HL-60 (cell line): Measurements from ENCODE around the gene EXOC2.

Experiments used
- DNase-seq, 2 experiments: peaks; one replicate each; pipeline ENCODE4 v3.0.0-alpha.2; 2010 to 2020; ENCODE audit warnings: low read depth in 1 of 2, low spot score in 1 of 2
- H3K27ac ChIP-seq: fragments of 250-450 bp; sonication (Bioruptor Pico); replicated peaks from 2 replicates; pipeline ENCODE4 v1.5.1; 2020; ENCODE audit warnings: mild to moderate bottlenecking, moderate library complexity
- H3K27me3 ChIP-seq: fragments of 250-450 bp; sonication (Bioruptor Pico); 2 replicates; pipeline ENCODE4 v1.5.1; 2021; ENCODE audit warnings: mild to moderate bottlenecking, moderate library complexity; ENCODE audit not compliant: insufficient read depth, poor library complexity, severe bottlenecking
- H3K4me3 ChIP-seq: replicated peaks from 2 replicates; pipeline ENCODE4 v1.5.1; 2011; ENCODE audit warnings: mild to moderate bottlenecking, control low read depth, low read length; ENCODE audit not compliant: insufficient read depth
- CTCF ChIP-seq: IDR thresholded peaks from one replicate; pipeline ENCODE4 v1.5.1; 2011; ENCODE audit warnings: low read length, control low read depth, inconsistent platforms; ENCODE audit not compliant: insufficient read depth
- GABPA ChIP-seq: IDR thresholded peaks from 2 replicates; pipeline ENCODE4 v1.6.1; 2012; ENCODE audit warnings: low read depth
- POLR2AphosphoS5 ChIP-seq: IDR thresholded peaks from 2 replicates; pipeline ENCODE4 v1.6.1; 2012; ENCODE audit warnings: low read depth
- REST ChIP-seq: IDR thresholded peaks from 2 replicates; pipeline ENCODE4 v1.6.1; 2012; ENCODE audit warnings: low read depth; ENCODE audit not compliant: insufficient replicate concordance
- SPI1 ChIP-seq: IDR thresholded peaks from 2 replicates; pipeline ENCODE4 v1.6.1; 2012; ENCODE audit warnings: low read depth, mild to moderate bottlenecking, borderline replicate concordance

EXOC2 gene

DNA sequence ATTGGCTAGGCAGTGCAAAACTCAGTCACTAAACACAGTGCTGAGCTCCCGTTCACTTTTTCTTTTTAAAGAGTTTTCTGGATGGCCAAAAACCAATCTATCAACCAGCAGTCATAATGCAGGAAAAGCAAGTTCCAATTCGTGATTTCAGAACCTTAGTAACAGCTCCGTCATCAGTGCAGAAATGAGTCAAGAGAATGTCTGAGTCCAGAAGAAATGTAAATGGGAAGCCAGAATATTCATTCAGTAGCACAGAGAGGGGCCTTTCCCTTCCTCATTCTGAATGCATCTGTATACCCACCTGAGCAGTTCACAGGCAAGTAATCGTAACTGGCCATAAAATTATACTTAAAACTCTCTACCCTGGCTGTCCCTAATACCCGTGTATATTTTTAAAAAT is 56.5 kb downstream of the EXOC2 start:
- Histone ChIP-seq H3K27ac (no peak overlapping the region), H3K4me3 (no peak overlapping the region), H3K27me3 (no peaks in the 10 kb centered on the region)
- no peak for TF ChIP-seq REST
- no peak for TF ChIP-seq CTCF
- no peak for TF ChIP-seq SPI1
- no peak for DNase-seq

DNA sequence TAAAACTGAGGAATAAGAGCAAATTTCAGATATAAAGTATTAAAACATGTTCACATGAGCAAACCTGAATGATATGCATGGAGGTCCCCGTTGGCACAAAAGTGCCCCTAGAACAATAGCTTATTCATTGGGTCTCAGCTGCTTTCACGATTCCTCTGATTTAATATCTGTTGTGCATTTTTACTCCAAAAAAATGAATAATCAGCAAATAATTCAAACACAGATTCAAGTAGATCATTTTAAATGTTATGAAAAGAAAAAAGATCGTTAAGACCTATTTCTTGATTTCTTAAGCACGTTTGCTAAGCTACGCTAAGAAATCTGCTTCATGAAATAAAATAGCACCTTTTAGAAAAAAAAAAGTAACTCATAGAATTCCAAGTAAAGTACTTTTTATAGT is 57.7 kb downstream of the EXOC2 start:
- Histone ChIP-seq H3K27ac (no peak overlapping the region), H3K27me3 (no peaks in the 10 kb centered on the region), H3K4me3 (no peak overlapping the region)
- no peak for TF ChIP-seq CTCF
- no peak for TF ChIP-seq REST
- no peak for TF ChIP-seq GABPA
- TF ChIP-seq SPI1 = no peak
- TF ChIP-seq POLR2AphosphoS5 = no peak
- no peak for DNase-seq

DNA sequence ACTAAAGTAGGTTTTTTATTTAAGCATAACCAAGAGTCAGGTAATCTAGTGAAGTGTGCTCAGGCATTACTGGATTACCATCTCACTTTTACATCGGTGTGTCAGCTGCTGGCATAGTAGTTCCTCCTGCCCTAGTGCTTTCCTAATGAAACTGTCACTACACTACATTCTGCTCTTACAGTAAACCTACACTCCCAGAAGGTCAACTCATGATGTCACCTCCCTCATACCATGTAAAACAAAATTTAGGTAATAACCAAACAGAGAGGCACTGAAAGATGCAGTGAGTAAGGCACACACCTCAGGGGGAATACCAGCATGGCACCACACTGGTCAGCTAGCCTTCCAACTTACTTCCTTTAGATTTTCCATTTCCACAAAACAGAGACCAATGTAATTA is 59.3 kb downstream of the EXOC2 start:
- TF ChIP-seq CTCF (no peak), REST (no peak), SPI1 (no peak)
- DNase-seq = no peak
- Histone ChIP-seq H3K27ac (no peak overlapping the region), H3K4me3 (no peak overlapping the region), H3K27me3 (no peaks in the 10 kb centered on the region)
